Right hindlimb (tissue), 1 donor: ENCODE measurements around the gene ENTHD1.
"Not testable (repeated sequence)": the region's sequence is repeated elsewhere in the genome, so short reads cannot be mapped to it uniquely, and the experiment has no call there.

Source experiments
- DNase-seq: peaks from one replicate; pipeline ENCODE4 v3.0.0-alpha.2; 2018

ENTHD1 gene

DNA sequence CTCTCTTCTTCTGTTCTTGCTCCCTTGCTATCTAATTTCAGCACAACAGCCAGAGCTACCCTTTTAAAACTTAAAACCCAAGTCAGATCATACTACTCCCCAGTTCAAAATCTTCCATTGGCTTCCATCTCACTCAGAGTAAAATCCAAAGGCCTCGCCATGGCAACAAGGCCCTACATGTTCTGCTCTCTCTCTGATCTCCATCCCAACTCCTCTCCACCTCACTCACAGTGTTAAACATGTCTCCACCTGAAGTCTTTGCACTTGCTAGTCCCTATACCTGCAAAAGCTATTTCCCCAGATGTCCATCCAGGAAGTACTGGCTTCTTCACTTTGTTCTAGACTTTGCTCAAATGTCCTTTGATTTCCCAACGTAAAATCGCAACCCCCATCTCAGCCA lies 4.3 kb upstream of the ENTHD1 start:
- DNase-seq = no peak

DNA sequence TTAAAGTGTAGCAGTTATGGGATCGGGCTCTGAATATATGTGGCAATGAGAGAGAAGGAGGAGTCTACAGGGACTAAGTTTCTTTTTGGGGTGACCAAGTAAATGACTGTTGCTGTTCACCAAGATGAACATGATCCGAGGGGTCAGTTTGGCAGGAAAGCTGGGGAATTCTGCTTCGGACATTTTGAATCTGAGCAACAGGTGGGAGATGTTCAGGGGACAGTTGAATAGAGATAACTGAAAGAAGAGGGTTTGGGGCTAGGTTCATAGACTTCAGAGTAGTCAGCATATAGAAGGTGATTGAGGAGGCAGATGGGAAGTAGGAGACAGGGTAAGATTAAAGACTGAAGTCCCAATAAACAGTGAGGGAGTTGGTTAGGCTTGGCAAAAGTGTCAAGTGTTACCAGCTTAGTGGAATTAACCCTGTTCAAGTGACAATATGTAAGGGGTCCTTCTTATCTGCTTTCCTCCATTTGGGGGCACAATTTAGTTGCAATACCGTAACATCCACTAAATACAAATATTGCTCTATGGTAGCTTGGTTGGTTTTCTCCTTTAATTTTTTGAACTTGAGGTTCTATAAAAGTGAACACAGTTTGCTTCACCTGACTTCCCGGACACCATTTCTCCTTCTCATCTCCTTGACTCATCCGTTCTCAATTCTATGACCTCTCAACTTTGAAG lies 2.9 kb upstream of the ENTHD1 start:
- DNase-seq = no peak

DNA sequence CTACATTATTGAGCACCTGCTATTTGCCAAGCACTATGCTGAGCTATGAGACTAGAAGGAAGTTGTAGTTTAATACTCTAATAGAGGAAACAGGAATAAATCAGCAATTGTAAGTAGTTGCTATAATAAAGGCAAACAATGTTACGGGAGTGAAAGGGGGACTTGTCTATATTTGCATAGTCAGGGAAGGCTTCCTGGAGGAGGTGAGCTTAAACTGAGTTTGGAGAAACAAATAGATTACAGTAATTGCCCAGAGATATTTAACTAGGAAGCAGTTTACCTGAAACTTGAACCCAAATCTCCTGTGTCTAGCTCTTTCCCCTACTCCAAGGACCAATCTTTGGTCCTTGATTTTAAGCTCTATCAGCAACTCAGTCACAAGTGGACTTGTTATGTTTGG lies 2.1 kb upstream of the ENTHD1 start:
- no peak for DNase-seq

DNA sequence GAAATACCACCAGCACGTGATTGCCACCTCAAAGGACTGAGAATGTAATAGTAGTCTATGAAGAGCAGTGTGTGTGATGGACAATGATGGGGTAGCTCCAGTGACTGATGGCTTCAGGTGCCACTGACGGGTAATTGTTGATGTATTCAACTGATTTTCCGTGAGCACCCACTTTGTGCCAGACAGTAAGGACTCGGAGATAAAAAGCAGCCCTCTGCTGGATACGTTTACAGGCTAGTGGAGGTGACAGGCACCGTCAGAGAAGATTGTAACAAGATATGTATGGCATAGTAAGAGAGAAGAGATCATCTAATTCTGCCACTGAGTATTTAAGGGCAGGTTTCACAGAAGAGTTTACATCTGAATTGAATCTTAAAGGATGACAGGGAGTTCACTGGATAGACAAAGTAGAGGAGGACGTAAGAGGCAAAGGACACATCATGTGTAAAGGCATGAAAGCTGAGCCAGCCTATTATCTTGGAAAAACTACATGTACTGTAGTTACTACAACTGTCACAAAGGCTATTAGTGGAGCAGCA lies 1.1 kb upstream of the ENTHD1 start:
- DNase-seq = no peak

DNA sequence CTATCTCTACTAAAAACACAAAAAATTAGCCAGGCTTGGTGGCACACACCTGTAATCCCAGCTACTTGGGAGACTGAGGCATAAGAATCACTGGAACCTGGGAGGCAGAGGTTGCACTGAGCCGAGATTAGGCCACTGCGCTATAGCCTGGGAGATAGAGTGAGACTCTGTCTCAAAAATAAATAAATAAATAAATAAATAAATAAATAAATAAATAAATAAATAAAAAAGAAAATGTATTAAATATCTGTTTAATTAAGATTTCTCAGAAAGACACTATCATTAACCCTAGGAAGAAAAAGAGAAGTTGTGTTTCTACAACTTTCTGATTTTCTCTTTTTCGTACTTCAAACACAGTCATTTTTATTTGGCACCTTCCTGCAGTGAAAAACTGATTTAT lies 3.6 kb downstream of the ENTHD1 start:
- DNase-seq = not testable (repeated sequence)

DNA sequence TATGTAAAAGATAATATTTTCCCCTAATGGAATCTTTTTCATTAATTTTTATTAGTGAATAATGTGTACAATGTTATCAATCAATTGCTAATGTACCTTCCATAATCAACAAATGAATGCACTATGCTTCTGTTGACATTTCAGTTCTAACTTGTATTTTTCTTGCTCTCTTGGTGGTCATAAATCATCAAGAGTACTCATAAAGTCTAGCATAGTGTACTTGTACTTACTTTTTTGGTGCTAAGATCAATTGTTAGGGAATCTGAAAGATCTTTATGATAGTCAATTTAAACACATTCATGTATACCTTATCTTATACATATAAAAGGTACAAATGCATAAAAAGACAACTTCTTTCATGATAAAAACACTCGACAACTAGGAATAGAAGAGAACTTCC lies 10.5 kb downstream of the ENTHD1 start:
- no peak for DNase-seq

DNA sequence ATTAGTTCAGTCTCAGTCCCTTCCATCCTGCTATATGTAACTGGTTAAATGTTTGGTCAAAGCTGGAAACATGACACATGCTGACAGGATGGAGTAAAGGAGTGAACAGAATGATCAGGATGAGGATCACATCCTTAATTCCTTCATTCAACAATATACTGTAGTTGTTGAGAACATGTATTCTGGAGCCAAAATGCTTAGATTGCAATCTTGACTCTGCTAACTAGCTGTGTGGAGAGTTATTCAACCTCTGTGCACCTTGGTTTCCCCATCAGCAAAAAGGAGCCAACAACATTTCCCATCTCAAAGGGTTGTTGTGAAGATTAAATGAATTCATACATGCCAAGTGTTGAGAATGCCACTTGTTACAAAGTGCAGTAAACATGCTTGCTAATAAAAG lies 12.8 kb downstream of the ENTHD1 start:
- no peak for DNase-seq

DNA sequence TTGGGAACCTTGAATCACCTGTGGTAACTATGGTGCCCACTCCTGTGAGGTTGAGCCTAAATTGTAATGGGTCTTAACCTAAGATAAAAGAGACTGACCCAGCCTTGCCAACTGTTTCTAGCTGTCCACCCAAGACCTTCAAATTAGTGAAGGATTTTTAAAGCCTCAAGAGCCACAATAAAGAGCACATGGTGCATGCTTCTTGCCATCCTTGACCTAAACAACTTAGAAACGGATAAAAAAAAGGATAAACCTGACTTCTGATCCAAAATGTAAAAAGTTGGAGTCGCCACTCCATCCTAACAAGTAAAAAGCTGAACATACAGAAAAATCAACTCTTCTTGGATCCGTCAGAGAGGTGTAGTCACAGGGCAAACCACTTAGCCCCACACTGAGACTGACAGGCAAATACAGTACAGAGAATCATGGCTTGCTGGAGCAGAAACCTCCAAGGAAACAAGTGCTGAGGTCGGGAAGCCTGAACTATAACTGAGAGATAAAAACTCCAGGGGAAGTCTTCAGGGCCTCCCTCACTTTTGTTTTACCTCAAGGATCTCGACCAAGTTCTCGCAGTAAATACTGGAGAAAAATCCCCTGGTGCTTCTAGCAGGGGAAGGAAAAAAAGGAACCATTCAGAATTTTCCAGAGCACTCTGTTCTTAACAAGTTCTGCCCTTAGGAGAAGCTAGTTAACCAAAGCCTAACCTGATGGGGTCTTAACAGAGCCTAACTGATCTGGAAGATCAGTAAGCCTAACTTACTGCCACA lies 16.3 kb downstream of the ENTHD1 start:
- no peak for DNase-seq

DNA sequence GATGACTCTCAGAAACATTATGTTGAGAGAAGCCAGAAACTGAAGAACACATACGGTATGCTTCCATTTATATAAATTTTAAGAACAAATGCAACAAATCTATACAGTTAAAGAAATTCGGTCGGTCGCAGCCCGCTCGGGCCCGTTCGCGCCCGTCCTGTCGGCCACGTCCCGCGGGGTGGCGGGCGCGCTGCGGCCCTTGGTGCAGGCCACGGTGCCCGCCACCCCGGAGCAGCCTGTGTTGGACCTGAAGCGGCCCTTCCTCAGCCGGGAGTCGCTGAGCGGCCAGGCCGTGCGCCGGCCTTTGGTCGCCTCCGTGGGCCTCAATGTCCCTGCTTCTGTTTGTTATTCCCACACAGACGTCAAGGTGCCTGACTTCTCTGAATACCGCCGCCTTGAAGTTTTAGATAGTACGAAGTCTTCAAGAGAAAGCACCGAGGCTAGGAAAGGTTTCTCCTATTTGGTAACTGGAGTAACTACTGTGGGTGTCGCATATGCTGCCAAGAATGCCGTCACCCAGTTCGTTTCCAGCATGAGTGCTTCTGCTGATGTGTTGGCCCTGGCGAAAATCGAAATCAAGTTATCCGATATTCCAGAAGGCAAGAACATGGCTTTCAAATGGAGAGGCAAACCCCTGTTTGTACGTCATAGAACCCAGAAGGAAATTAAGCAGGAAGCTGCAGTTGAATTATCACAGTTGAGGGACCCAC lies 18.2 kb downstream of the ENTHD1 start:
- DNase-seq = not testable (repeated sequence)

DNA sequence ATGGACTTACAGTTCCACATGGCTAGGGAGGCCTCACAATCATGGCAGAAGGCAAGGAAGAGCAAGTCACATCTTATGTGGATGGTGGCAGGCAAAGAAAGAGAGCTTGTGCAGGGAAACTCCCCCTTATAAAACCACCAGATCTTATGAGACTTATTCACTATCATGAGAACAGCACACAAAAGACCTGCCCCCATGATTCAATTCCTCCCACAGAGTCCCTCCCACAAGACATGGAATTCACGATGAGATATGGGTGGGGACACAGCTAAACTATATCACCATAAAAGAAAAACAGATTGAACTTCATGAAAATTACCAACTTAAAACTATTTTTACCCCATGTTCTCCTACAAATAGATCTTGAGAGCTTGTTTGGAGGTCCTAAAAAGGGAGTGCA lies 19.6 kb downstream of the ENTHD1 start:
- DNase-seq = no peak

DNA sequence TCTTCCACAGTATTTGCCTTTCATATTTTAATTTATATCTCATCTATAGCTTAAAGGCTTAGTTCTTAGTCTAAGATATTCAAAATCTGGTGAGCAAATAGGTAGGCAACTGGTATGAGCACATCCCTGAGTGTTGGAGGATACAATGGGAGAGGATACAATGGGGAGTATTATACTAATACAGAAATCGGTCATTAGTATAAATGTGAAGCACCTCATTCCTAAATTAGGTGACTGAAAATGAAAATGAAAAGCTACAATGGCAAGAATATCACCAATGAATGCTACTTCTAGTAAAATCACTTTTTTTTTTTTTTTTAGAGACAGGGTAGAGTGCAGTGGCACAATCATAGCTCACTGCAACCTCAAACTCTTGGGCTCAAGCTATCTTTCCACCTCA lies 21.0 kb downstream of the ENTHD1 start:
- DNase-seq = no peak

DNA sequence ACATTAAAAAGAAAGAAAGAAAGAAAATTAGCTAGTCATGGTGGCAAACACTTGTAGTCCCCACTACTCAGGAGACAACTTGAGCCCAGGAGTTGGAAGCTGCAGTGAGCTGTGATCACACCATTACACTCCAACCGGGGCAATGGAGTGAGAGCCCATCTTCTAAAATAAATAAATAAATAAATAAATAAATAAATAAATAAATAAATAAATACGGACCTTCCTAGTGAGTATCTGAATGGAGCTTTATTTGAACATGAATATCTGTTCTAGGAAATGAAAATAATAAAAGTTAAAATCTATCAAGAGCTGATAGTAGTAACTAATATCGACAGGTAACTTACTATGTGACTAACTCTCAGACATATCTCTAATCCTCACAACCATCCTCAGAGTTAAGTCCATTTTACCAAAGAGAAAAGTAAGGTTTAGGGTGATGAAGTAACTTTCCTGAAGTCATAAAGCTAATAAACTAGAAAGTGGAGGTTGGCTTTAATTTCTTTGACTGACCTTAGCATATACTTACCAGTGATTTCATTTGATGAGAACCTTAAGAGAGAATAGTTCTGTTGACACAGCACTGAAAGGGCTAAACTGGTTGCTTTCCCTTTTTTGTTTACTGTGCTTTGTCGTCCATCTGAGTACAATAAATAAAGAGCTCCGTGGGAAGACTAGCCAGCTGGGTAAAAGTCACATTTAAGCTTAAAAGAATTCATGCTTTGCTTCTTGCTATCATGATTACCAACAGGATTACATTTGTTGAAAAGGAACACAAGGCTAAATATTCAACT lies 22.4 kb downstream of the ENTHD1 start:
- no peak for DNase-seq

DNA sequence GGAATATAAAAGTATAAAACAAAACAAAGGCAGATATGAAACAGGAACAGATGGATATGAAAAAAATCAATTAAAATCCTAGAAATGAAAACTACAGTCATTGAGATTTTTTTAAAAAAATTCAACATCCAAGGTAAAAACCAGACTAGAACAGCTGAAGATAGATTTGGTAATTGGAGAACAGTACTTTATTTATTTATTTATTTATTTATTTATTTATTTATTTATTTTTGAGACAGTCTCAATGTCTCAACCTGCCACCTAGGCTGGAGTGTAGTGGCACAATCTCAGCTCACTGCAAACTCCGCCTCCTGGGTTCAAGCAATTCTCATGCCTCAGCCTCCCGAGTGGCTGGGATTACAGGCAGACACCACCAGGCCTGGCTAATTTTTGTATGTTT lies 23.8 kb downstream of the ENTHD1 start:
- DNase-seq = not testable (repeated sequence)

DNA sequence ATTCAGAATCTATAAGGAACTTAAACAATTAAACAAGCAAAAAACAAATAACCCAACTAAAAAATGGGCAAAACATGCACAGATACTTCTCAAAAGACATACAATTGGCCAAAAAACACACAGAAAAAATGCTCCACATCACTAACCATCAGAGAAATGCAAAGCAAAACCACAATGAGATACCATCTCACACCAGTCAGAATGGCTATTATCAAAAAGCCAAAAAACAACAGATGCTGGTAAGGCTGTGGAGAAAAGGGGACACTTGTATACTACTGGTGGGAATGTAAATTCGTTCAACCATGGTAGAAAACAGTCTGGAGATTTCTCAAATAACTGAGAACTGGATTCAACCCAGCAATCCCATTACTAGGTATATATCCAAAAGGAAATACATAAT lies 24.8 kb downstream of the ENTHD1 start:
- DNase-seq = no peak

DNA sequence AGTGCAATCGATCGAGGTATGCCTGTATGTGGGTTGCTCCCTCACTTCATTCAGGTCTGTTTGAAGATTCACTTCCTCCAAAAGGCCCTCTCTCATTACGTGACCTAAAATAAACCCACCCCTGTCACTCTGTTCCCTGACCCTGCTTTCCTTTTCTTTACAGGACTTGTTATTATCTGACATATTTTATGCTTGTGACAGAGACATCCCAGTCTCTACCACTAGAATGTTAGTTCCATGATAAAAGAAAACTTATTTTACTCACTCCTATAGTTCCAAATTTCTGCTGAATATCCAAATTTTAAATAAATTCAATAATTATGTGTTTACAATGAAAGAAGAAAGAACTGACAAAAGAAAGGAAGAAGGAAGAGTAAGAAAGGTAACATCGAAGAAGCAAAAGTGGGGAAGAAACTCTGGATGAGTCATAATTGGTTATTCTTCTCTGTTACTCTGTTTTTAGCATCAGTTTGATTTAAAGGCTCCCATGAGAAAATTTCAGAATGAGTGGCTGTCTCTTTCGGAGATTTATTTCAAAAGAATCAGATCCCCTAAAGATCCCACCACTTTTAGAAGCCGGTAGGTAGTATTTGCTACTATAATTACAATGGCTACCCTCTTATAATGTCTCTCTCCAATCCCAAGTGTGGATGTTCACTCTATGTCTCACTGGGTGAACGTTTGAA lies 33.5 kb downstream of the ENTHD1 start:
- DNase-seq = no peak

DNA sequence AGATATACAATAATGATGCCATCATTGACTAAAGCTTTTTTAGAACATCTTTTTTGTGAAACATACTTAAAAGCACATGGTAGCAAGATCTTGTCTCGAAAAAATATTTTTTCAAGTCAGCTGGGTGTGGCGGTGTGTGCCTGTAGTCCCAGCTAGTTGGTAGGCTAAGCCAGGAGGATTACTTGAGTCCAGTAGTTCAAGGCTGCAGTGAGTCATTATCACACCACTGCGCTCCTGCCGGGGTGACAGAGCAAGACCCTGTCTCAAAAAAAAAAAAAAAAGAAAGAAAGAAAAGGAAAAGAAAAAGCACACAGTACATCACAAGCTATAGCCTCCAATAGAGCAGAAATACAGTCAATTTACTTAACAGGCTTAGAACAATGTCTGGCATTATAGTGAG lies 37.0 kb downstream of the ENTHD1 start:
- no peak for DNase-seq

DNA sequence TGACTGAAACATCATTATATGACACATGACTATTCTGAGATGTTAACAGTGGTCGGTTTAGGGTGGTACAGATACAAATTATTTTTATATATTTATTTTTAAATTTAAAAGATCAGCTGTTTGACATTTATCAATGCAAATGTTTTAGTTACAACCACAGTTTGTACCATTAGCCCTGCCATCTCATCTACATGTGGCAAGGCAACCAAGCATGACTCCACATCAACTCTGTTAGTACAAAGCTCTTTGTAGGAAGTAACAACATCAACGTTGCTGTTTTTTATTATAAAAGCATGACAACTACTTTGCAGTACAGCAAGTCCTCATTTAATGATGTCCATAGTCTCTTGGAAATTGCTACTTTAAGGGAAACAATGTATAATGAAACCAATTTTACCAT lies 40.8 kb downstream of the ENTHD1 start:
- no peak for DNase-seq

DNA sequence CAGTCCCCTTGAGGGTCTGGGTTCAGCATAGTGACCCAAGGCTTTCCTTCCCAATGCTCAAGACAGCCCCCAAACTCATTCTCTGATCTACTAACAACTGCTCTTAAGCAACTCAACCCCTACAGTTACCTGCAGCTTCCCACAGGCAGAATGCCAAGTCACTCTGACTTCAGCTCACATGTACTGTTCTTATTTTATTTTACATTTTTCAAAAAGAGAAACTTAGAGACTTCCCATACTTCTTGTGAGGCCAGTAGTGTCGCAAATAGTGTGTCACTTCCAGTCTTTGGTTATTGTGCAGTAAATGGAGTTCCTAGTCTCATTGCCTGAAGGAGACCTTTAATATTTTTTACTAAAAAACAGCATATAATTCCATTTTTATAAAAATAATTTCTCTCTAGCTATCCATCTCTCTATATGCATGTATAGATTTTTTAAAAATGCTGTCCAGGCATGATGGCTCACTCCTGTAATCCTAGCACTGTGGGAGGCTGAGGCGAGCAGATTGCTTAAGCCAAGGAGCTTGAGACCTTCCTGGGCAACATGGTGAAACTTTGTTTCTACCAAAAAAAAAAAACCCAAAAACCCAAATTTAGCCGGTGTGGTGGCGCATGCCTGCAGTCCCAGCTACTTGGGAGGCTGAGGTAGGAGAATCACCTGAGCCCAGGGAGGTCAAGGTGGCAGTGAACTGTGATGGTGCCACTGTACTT lies 41.8 kb downstream of the ENTHD1 start:
- no peak for DNase-seq

DNA sequence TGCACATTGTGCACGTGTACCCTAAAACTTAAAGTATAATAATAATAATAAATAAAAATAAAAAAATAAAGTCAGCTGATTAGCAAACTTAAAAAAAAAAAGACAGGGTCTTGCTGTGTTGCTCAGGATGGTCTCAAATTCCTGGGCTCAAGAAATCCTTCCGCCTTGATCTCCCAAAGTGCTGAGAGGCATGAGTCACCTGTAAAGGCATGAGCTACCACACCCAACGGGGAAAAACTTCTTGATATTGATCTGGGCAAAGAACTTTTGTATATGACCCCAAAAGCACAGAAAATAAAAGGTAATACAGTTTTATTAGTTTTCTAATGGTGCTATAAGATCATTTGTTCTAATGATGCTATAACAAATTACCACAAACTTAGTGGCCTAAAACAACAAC lies 46.1 kb downstream of the ENTHD1 start:
- DNase-seq = no peak

DNA sequence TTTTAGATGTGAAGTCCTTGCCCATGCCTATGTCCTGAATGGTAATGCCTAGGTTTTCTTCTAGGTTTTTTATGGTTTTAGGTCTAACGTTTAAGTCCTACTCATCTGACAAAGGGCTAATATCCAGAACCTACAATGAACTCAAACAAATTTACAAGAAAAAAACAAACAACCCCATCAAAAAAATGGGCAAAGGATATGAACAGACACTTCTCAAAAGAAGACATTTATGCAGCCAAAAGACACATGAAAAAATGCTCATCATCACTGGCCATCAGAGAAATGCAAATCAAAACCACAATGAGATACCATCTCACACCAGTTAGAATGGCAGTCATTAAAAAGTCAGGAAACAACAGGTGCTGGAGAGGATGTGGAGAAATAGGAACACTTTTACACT lies 47.0 kb downstream of the ENTHD1 start:
- DNase-seq = not testable (repeated sequence)

DNA sequence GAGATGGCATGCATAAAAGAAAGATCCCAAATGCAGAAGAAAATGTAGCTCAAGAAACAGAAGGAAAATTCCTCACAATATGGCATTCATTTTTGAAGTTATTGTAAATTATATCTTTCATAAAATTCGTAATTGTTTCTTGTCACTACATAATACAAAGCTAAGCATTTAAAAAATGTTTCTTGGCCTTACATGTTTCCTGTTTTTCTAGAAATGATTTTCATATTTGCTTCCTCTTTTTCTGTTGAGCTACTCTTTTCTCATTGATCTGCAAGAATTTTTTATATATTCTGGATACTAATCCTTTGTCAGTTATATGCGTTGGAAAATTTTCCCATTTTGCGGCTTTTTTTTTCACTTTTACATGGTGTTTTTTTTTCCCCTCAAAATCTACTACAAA lies 48.0 kb downstream of the ENTHD1 start:
- DNase-seq = no peak
